Measurements from ENCODE around the gene BCL6. TPM values are rescaled to one million over a fixed set of nuclear protein-coding genes. Genes with fewer than 3 reads are reported as not detected.

Gene BCL6
- total RNA-seq, 1 experiment from 2014 or later = 16.4 TPM

DNA sequence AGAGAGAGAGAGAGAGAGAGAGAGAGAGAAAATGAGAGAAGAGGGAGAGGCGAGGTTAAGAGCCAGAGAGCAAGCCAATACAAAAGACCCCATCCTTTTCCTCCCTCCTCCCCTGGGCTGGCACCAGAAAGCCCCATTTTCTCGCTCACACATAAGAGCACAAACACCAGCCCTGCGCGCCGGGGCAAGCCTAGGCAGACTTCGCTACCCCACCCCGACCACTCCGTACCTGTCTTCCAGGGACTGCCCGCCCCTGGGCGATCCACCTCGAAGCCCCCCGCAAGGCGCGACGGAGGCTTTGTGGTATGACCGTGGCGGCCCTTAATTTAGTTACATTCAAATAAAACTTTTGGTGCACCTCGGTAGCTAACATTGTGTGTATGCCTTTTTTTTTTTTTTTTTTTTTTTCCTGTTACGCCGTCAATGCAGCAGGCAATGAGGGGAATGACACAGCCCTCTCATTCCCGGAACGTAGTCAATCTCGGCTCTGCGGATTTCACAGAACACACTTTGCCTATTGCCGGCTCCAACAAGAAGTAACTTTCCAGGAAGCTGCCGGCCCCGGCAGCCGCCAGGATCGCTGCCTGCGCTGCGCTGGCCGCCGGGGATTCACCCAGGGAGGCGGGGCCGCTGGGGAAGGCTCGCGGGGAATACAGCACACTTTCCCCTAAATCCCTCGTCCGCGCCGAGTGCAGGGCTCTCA is 7.7 kb downstream of the BCL6 start:
- DNase-seq (ENCODE audit: unreplicated experiment) = peak; percentile 65
- H3K27me3 Mint-ChIP-seq (ENCODE audit: insufficient read depth, unreplicated experiment) = no peaks in the 10 kb centered on the region
- ChIA-PET CTCF (interaction anchor here (0.6 to 6.6 kb wide), 13 partner anchors 9 to 1406 kb away, joined by 3 to 240 read pairs (median 3); no protein-coding TSS in a partner anchor), POLR2A (interaction anchor here (0.6 to 7.3 kb wide), 18 partner anchors 10 to 1750 kb away, joined by 3 to 234 read pairs (median 6); partner anchors contain the start of genes BCL6 and LPP)
- peak overlapping the region; percentile 100 for H3K27ac Mint-ChIP-seq (ENCODE audit: low read depth, unreplicated experiment)
- no TSS peak for BruUV-seq (replicated peaks)
- H3K4me3 Mint-ChIP-seq (ENCODE audit: unreplicated experiment) = peak overlapping the region; percentile 98
- intact Hi-C loops (cut with micrococcal nuclease) = no loop called here
- peaks cover 44% of the 10 kb centered on the region for H3K4me1 Mint-ChIP-seq (ENCODE audit: insufficient read depth, unreplicated experiment)
- no peak for TF ChIP-seq CTCF (IDR thresholded peaks at IDR 0.05; ENCODE audit: unreplicated experiment)
- H3K36me3 Mint-ChIP-seq (ENCODE audit: insufficient read depth, unreplicated experiment) = peaks cover 77% of the 10 kb centered on the region
- H3K9me3 Mint-ChIP-seq (ENCODE audit: unreplicated experiment) = no peaks in the 10 kb centered on the region

DNA sequence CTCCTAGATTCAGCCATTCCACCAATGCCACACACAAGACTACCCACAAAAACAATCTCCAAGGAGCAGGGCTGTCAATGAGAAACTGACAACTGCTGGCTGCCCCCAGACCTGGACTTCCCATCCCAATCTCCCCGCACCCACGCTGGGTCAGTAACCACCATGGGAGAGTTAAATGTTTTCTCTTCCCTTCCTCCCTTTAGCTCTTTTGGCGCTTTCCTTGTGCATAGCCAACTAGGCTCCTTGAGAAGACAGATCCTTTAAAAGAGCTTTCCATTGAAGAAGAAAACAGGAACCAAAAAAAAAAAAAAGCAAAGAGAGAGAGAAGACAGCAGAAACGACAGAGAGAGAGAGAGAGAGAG is 8.3 kb downstream of the BCL6 start:
- POLR2A ChIA-PET = interaction anchor here (0.7 to 7.3 kb wide), 5 partner anchors 11 to 1750 kb away, joined by 3 to 234 read pairs (median 15); partner anchors contain the start of gene BCL6
- BruUV-seq (replicated peaks) = no TSS peak
- intact Hi-C loops (cut with micrococcal nuclease) = no loop called here
- CTCF ChIA-PET = interaction anchor here (0.7 to 6.6 kb wide), 2 partner anchors 848 to 1217 kb away, joined by 3 to 240 read pairs; no protein-coding TSS in a partner anchor
- TF ChIP-seq CTCF (IDR thresholded peaks at IDR 0.05; ENCODE audit: unreplicated experiment) = no peak
- Mint-ChIP-seq H3K9me3 (ENCODE audit: unreplicated experiment) (no peaks in the 10 kb centered on the region), H3K4me3 (ENCODE audit: unreplicated experiment) (peak overlapping the region; percentile 98), H3K27me3 (ENCODE audit: insufficient read depth, unreplicated experiment) (no peaks in the 10 kb centered on the region), H3K36me3 (ENCODE audit: insufficient read depth, unreplicated experiment) (peaks cover 83% of the 10 kb centered on the region), H3K27ac (ENCODE audit: low read depth, unreplicated experiment) (peak overlapping the region; percentile 100), H3K4me1 (ENCODE audit: insufficient read depth, unreplicated experiment) (peaks cover 42% of the 10 kb centered on the region)
- DNase-seq (ENCODE audit: unreplicated experiment) = no peak

DNA sequence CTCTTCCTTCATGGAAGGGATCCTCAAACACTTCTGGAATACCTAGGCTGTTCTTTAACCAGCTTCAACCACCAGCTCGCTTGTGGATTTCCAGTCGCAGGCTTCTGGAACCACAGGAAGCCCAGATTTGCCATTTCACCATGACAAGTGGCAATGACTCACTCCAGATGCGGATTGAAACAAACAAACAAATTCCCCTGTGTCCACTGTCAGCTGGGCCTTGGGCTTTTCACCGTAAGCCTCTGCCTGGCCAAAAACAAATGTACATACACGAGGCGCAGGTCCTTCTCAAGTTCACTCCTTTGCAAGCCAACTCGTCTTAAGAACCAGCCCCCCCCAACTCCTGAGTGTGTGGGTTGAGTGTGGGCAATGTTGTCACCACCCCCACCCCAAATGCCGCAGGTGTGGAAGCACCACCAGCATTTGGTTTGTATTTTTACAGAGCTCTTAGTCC is 8.8 kb downstream of the BCL6 start:
- CTCF ChIA-PET = interaction anchor here (0.7 to 6.6 kb wide), 3 partner anchors 441 to 1217 kb away, joined by 3 to 240 read pairs (median 3); no protein-coding TSS in a partner anchor
- intact Hi-C loops (cut with micrococcal nuclease) = no loop called here
- POLR2A ChIA-PET = interaction anchor here (0.7 to 7.3 kb wide), 7 partner anchors 11 to 1751 kb away, joined by 3 to 234 read pairs (median 6); partner anchors contain the start of gene BCL6
- H3K27ac Mint-ChIP-seq (ENCODE audit: low read depth, unreplicated experiment) = no peak overlapping the region
- H3K27me3 Mint-ChIP-seq (ENCODE audit: insufficient read depth, unreplicated experiment) = no peaks in the 10 kb centered on the region
- H3K4me1 Mint-ChIP-seq (ENCODE audit: insufficient read depth, unreplicated experiment) = peaks cover 39% of the 10 kb centered on the region
- H3K9me3 Mint-ChIP-seq (ENCODE audit: unreplicated experiment) = no peaks in the 10 kb centered on the region
- peak; percentile 62 for DNase-seq (ENCODE audit: unreplicated experiment)
- BruUV-seq (replicated peaks) = no TSS peak
- peak overlapping the region; percentile 98 for H3K4me3 Mint-ChIP-seq (ENCODE audit: unreplicated experiment)
- no peak for TF ChIP-seq CTCF (IDR thresholded peaks at IDR 0.05; ENCODE audit: unreplicated experiment)
- H3K36me3 Mint-ChIP-seq (ENCODE audit: insufficient read depth, unreplicated experiment) = peaks cover 86% of the 10 kb centered on the region

DNA sequence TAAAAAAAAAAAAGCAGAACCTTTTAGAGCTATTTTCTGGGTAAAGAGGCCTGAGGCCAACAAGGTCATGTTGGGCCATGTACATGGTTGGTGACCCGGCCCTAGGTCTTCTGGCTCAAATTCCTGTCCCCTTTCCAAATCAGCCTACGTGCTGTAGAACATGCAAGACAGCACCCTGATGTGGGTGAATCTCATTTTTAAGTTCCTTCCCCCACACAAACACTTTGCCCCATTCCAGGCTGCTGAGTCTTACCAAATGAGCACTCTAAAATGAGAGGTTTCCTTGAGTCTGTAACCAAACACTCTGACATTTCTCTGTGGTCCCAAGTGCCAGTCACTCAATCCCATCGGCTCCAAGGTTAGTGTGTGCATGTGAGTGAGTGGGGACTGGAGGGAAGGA is 9.4 kb downstream of the BCL6 start:
- H3K4me3 Mint-ChIP-seq (ENCODE audit: unreplicated experiment) = no peak overlapping the region
- BruUV-seq (replicated peaks) = no TSS peak
- POLR2A ChIA-PET = interaction anchor here (0.5 to 7.3 kb wide), 7 partner anchors 12 to 1216 kb away, joined by 3 to 234 read pairs (median 3); partner anchors contain the start of gene BCL6

More for the DNA sequence above, 9.4 kb downstream of the BCL6 start:
- Mint-ChIP-seq H3K36me3 (ENCODE audit: insufficient read depth, unreplicated experiment) (peaks cover 86% of the 10 kb centered on the region), H3K9me3 (ENCODE audit: unreplicated experiment) (no peaks in the 10 kb centered on the region), H3K27ac (ENCODE audit: low read depth, unreplicated experiment) (no peak overlapping the region), H3K27me3 (ENCODE audit: insufficient read depth, unreplicated experiment) (no peaks in the 10 kb centered on the region), H3K4me1 (ENCODE audit: insufficient read depth, unreplicated experiment) (peaks cover 39% of the 10 kb centered on the region)
- intact Hi-C loops (cut with micrococcal nuclease) = no loop called here
- no peak for TF ChIP-seq CTCF (IDR thresholded peaks at IDR 0.05; ENCODE audit: unreplicated experiment)
- CTCF ChIA-PET = interaction anchor here (0.8 to 6.6 kb wide), 2 partner anchors 22 to 1218 kb away, joined by 3 to 240 read pairs; no protein-coding TSS in a partner anchor
- DNase-seq (ENCODE audit: unreplicated experiment) = no peak
